OCI-LY7 (cell line): ENCODE data around the gene TUBGCP2. TPM values are rescaled to one million over a fixed set of nuclear protein-coding genes. Genes with fewer than 3 reads are reported as not detected.
"Not testable (repeated sequence)": the region's sequence is repeated elsewhere in the genome, so short reads cannot be mapped to it uniquely, and the experiment has no call there.

Experiments used
- BruUV-seq: library from RNA; stranded (reverse); fragments of 400-500 nt; replicated peaks from 2 replicates; lab custom pipeline; 2021; lab: Mats Ljungman, UMichigan
- CTCF ChIA-PET: fragments of 300-600 bp; sonication (Branson Sonifier 250); formaldehyde crosslinking; loops from one replicate; lab custom pipeline; 2022; ENCODE audit warnings: antibody characterized with exemption; ENCODE audit not compliant: unreplicated experiment; lab: Charles Lee
- POLR2A ChIA-PET: fragments of 300-600 bp; sonication (Branson Sonifier 250); formaldehyde crosslinking; loops from one replicate; lab custom pipeline; 2022; ENCODE audit warnings: antibody characterized with exemption; lab: Charles Lee
- DNase-seq: peaks from one replicate; pipeline ENCODE4 v3.0.0-alpha.2; 2015; ENCODE audit warnings: low spot score
- H2AFZ ChIP-seq: fragments of 200-600 bp; sonication (generic), shearing (Covaris generic); 2 replicates; pipeline ENCODE4 v1.6.1; 2014; ENCODE audit warnings: mild to moderate bottlenecking, antibody characterized with exemption, low read length, moderate library complexity
- H3K27ac ChIP-seq: fragments of 200-600 bp; sonication (generic); 2 replicates; pipeline ENCODE4 v1.5.1; 2014; ENCODE audit warnings: mixed run types, low read depth, mild to moderate bottlenecking, moderate library complexity, low read length, inconsistent platforms; ENCODE audit not compliant: poor library complexity, severe bottlenecking
- H3K36me3 ChIP-seq: fragments of 200-600 bp; sonication (generic); 2 replicates; pipeline ENCODE4 v1.6.1; 2014; ENCODE audit warnings: mild to moderate bottlenecking, antibody characterized with exemption, low read length, moderate library complexity, mixed read lengths; ENCODE audit not compliant: insufficient read depth
- H3K4me1 ChIP-seq: fragments of 200-600 bp; sonication (generic); 2 replicates; pipeline ENCODE4 v1.5.1; 2014; ENCODE audit warnings: mild to moderate bottlenecking, low read length; ENCODE audit not compliant: insufficient read depth, poor library complexity, severe bottlenecking
- H3K4me2 ChIP-seq: fragments of 200-600 bp; sonication (generic); 2 replicates; pipeline ENCODE4 v1.6.1; 2014; ENCODE audit warnings: mild to moderate bottlenecking, low read length
- H3K4me3 ChIP-seq: fragments of 200-600 bp; sonication (generic); 2 replicates; pipeline ENCODE4 v1.5.1; 2014; ENCODE audit warnings: mild to moderate bottlenecking, low read depth, low read length; ENCODE audit not compliant: poor library complexity, severe bottlenecking
- H3K79me2 ChIP-seq: fragments of 200-600 bp; sonication (generic); 2 replicates; pipeline ENCODE4 v1.6.1; 2016; ENCODE audit warnings: low read depth, mild to moderate bottlenecking, low read length, moderate library complexity, mixed read lengths; ENCODE audit not compliant: insufficient read depth
- H3K9me2 ChIP-seq: fragments of 200-600 bp; sonication (generic); 2 replicates; pipeline ENCODE4 v1.6.1; 2016; ENCODE audit warnings: mild to moderate bottlenecking, low read length, mixed read lengths; ENCODE audit not compliant: insufficient read depth
- H3K9me3 ChIP-seq: fragments of 200-600 bp; sonication (generic); 2 replicates; pipeline ENCODE4 v1.6.1; 2014; ENCODE audit warnings: mild to moderate bottlenecking, mixed run types, low read length, mixed read lengths
- H4K20me1 ChIP-seq: fragments of 200-600 bp; sonication (generic); 2 replicates; pipeline ENCODE4 v1.6.1; 2014; ENCODE audit warnings: mild to moderate bottlenecking, antibody characterized with exemption, low read length, moderate library complexity, mixed read lengths; ENCODE audit not compliant: insufficient read depth
- EZH2phosphoT487 ChIP-seq: fragments of 200-600 bp; sonication (generic); IDR thresholded peaks from 2 replicates; pipeline ENCODE4 v1.6.1; 2018; ENCODE audit warnings: low read depth, borderline replicate concordance, mild to moderate bottlenecking, mixed run types, antibody characterized with exemption, low read length, moderate library complexity, mixed read lengths
- intact Hi-C: fragments of 100-400 bp; cut with micrococcal nuclease; formaldehyde crosslinking; loops from one replicate; pipeline ENCODE4 v1.10.0; 2022; ENCODE audit not compliant: unreplicated experiment
- total RNA-seq, 2 experiments: library from RNA; depleted of rRNA in 1 of 2; stranded (reverse); fragments of >200 nt in 1 of 2; shearing (Covaris generic) in 1 of 2; gene quantifications; 2 replicates each; pipeline ENCODE4 v1.2.3, GENCODE V29; 2014 to 2022
- TF ChIP-seq, protein P1 (sequence below): fragments of 200-600 bp; sonication (generic); conservative IDR thresholded peaks from 2 replicates; pipeline ENCODE4 v1.5.1; 2014; ENCODE audit warnings: mild to moderate bottlenecking, antibody characterized with exemption, low read length, moderate library complexity, mixed read lengths

Gene TUBGCP2
- total RNA-seq, 2 experiments from 2014 or later = 40.5 to 56.1 TPM

- no peak overlapping the region for H3K4me2 ChIP-seq
- H3K36me3 ChIP-seq = no peaks in the 10 kb centered on the region
- no peaks in the 10 kb centered on the region; the same call in 1 of the 2 replicates for H4K20me1 ChIP-seq
- no peaks in the 10 kb centered on the region for H3K79me2 ChIP-seq
- no peak for DNase-seq
- H3K4me3 ChIP-seq = no peak overlapping the region
- ChIA-PET POLR2A (no interaction called here), CTCF (no interaction called here)
- H3K27ac ChIP-seq = no peak overlapping the region
- H3K9me3 ChIP-seq = no peaks in the 10 kb centered on the region
- H3K4me1 ChIP-seq = no peaks in the 10 kb centered on the region
- H2AFZ ChIP-seq = no peak overlapping the region
- intact Hi-C loops = no loop called here
- TF ChIP-seq, protein P1, sequence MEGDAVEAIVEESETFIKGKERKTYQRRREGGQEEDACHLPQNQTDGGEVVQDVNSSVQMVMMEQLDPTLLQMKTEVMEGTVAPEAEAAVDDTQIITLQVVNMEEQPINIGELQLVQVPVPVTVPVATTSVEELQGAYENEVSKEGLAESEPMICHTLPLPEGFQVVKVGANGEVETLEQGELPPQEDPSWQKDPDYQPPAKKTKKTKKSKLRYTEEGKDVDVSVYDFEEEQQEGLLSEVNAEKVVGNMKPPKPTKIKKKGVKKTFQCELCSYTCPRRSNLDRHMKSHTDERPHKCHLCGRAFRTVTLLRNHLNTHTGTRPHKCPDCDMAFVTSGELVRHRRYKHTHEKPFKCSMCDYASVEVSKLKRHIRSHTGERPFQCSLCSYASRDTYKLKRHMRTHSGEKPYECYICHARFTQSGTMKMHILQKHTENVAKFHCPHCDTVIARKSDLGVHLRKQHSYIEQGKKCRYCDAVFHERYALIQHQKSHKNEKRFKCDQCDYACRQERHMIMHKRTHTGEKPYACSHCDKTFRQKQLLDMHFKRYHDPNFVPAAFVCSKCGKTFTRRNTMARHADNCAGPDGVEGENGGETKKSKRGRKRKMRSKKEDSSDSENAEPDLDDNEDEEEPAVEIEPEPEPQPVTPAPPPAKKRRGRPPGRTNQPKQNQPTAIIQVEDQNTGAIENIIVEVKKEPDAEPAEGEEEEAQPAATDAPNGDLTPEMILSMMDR = no peak
- TF ChIP-seq EZH2phosphoT487 = no peak
- no peaks in the 10 kb centered on the region for H3K9me2 ChIP-seq
- no TSS peak for BruUV-seq
Measured at GRCh38 chr10:133267293-133267692, 41.4 kb downstream of the TUBGCP2 start.

- DNase-seq = no peak
- no peaks in the 10 kb centered on the region for H3K9me2 ChIP-seq
- no peak overlapping the region for H3K4me3 ChIP-seq
- intact Hi-C loops = no loop called here
- ChIA-PET POLR2A (no interaction called here), CTCF (no interaction called here)
- no peaks in the 10 kb centered on the region for H3K9me3 ChIP-seq
- TF ChIP-seq EZH2phosphoT487 = no peak
- TF ChIP-seq, protein P1 = no peak
- H3K4me2 ChIP-seq = no peak overlapping the region
- H2AFZ ChIP-seq = no peak overlapping the region
- H3K79me2 ChIP-seq = no peaks in the 10 kb centered on the region
- no peaks in the 10 kb centered on the region; the same call in 1 of the 2 replicates for H4K20me1 ChIP-seq
- no peaks in the 10 kb centered on the region for H3K36me3 ChIP-seq
- H3K4me1 ChIP-seq = peaks cover 3% of the 10 kb centered on the region
- no peak overlapping the region for H3K27ac ChIP-seq
- no TSS peak for BruUV-seq
Measured at GRCh38 chr10:133266056-133266795, 42.4 kb downstream of the TUBGCP2 start.

DNA sequence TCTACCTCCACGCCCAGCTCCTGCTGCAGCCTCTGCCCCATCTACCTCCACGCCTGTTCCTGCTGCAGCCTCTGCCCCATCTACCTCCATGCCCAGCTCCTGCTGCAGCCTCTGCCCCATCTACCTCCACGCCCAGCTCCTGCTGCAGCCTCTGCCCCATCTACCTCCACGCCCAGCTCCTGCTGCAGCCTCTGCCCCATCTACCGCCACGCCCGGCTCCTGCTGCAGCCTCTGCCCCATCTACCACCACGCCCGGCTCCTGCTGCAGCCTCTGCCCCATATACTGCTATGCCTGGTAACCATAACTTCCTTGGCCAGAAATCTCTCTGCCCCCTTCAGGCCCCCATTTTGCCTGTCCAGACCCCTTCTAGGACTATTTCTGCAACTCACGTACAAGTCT lies 43.6 kb downstream of the TUBGCP2 start:
- DNase-seq, intact Hi-C loops, H3K79me2 ChIP-seq, POLR2A ChIA-PET, H2AFZ ChIP-seq, H3K27ac ChIP-seq, H3K4me1 ChIP-seq, H4K20me1 ChIP-seq, H3K9me2 ChIP-seq, H3K4me3 ChIP-seq, H3K4me2 ChIP-seq, BruUV-seq, CTCF ChIA-PET, H3K36me3 ChIP-seq, H3K9me3 ChIP-seq: not testable (repeated sequence)
